Measurements from ENCODE around the gene HIPK2. TPM values are rescaled to one million over a fixed set of nuclear protein-coding genes. Genes with fewer than 3 reads are reported as not detected.
A peak's percentile ranks its signal among the peaks of the same experiment; 100 is the strongest.
"Not testable (repeated sequence)": the region's sequence is repeated elsewhere in the genome, so short reads cannot be mapped to it uniquely, and the experiment has no call there.

Gene HIPK2
- total RNA-seq, 1 donor from 2014 or later, result 5.7 TPM

DNA sequence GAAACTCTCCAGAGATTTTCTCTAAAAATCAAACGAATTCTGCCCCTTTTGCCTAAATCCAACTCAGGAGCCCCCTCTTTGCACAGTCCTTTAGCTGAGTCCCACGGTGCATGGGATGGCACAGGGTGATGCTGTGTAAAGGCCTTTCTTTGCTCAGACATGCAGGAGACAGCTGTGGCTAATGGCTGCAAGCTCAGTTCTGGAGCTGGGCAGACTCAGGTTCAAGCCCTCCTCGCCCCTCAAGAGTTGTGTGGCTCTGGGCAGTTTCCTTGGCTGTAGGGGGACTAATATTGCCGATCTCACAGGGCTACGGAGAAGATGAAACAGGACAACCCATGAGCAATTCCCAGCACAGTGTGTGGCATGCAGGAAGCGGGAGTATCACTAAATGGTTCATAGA lies 211.7 kb downstream of the HIPK2 start:
- Histone ChIP-seq H3K27ac (ENCODE audit: low read depth, low read length) (no peak overlapping the region), H3K4me1 (ENCODE audit: control insufficient read depth in 3 of 3, insufficient read depth in 3 of 3, low read length in 3 of 3) (peaks cover 0 to 16% (median 4%) of the 10 kb centered on the region in 3 donors), H3K4me3 (ENCODE audit: low read length in 3 of 3) (no peak overlapping the region), H3K9ac (ENCODE audit: low read depth in 1 of 3, low read length in 3 of 3) (peak overlapping the region in 1 of 3 donors; percentile 16), H3K36me3 (ENCODE audit: control insufficient read depth in 3 of 3, insufficient read depth in 3 of 3, low read length in 3 of 3) (peaks cover 0 to 2% (median 2%) of the 10 kb centered on the region in 3 donors), H3K27me3 (ENCODE audit: control insufficient read depth in 3 of 3, insufficient read depth in 3 of 3, low read length in 3 of 3) (no peaks in the 10 kb centered on the region), H3K9me3 (ENCODE audit: control insufficient read depth in 3 of 3, low read length in 3 of 3) (no peaks in the 10 kb centered on the region)

- no peak overlapping the region for H3K27ac ChIP-seq (ENCODE audit: low read depth, low read length)
- H3K9ac ChIP-seq (ENCODE audit: low read depth in 1 of 3, low read length in 3 of 3), result no peak overlapping the region
- H3K4me1 ChIP-seq (ENCODE audit: control insufficient read depth in 3 of 3, insufficient read depth in 3 of 3, low read length in 3 of 3), result peaks cover 0 to 4% (median 4%) of the 10 kb centered on the region in 3 donors
- no peaks in the 10 kb centered on the region for H3K27me3 ChIP-seq (ENCODE audit: control insufficient read depth in 3 of 3, insufficient read depth in 3 of 3, low read length in 3 of 3)
- H3K4me3 ChIP-seq (ENCODE audit: low read length in 3 of 3), result no peak overlapping the region
- peaks cover 0 to 2% (median 0%) of the 10 kb centered on the region in 3 donors for H3K36me3 ChIP-seq (ENCODE audit: control insufficient read depth in 3 of 3, insufficient read depth in 3 of 3, low read length in 3 of 3)
- no peaks in the 10 kb centered on the region for H3K9me3 ChIP-seq (ENCODE audit: control insufficient read depth in 3 of 3, low read length in 3 of 3)
These were observed 213.9 kb downstream of the HIPK2 start for GRCh38 chr7:139563856-139564255.

DNA sequence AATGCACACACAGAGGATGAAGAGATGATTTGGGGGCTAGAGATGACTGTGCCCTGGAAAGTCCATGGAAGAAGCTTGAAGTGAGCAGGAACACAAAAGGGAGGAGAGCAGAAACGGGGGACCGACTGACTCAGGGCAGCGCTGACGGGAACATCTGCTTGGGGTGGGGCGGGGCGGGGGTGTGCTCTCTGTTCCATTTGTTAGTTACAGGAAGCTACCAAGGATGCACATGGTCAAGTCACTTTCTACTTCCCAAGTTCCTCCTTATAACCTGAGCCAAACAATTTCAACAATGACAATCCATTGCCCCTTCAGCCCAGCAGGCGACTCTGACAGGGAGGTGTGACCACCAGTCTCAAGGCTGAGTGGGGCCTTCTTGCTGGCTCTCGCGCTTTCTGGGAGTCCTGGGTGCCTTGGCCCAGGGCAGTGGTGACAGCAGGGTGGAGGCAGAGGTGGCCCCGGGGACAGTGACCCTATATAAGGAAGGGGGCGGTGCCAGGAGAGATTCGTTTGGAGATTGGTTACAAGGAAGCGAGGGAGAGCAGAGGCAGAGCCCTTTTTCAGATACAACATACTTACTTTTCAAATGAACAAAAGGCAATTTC lies 214.7 kb downstream of the HIPK2 start:
- H3K27ac ChIP-seq (ENCODE audit: low read depth, low read length), result no peak overlapping the region
- H3K27me3 ChIP-seq (ENCODE audit: control insufficient read depth in 3 of 3, insufficient read depth in 3 of 3, low read length in 3 of 3), result no peaks in the 10 kb centered on the region
- H3K36me3 ChIP-seq (ENCODE audit: control insufficient read depth in 3 of 3, insufficient read depth in 3 of 3, low read length in 3 of 3), result peaks cover 0 to 2% (median 0%) of the 10 kb centered on the region in 3 donors
- no peak overlapping the region for H3K4me3 ChIP-seq (ENCODE audit: low read length in 3 of 3)
- H3K4me1 ChIP-seq (ENCODE audit: control insufficient read depth in 3 of 3, insufficient read depth in 3 of 3, low read length in 3 of 3), result peaks cover 0 to 4% (median 4%) of the 10 kb centered on the region in 3 donors
- H3K9me3 ChIP-seq (ENCODE audit: control insufficient read depth in 3 of 3, low read length in 3 of 3), result no peaks in the 10 kb centered on the region
- H3K9ac ChIP-seq (ENCODE audit: low read depth in 1 of 3, low read length in 3 of 3), result no peak overlapping the region

GRCh38 chr7:139562491-139562890 lies 215.3 kb downstream of the HIPK2 start:
- Histone ChIP-seq H3K9ac (ENCODE audit: low read depth in 1 of 3, low read length in 3 of 3) (no peak overlapping the region), H3K27me3 (ENCODE audit: control insufficient read depth in 3 of 3, insufficient read depth in 3 of 3, low read length in 3 of 3) (no peaks in the 10 kb centered on the region), H3K4me3 (ENCODE audit: low read length in 3 of 3) (no peak overlapping the region), H3K4me1 (ENCODE audit: control insufficient read depth in 3 of 3, insufficient read depth in 3 of 3, low read length in 3 of 3) (peaks cover 0 to 4% (median 4%) of the 10 kb centered on the region in 3 donors), H3K9me3 (ENCODE audit: control insufficient read depth in 3 of 3, low read length in 3 of 3) (no peaks in the 10 kb centered on the region), H3K27ac (ENCODE audit: low read depth, low read length) (no peak overlapping the region), H3K36me3 (ENCODE audit: control insufficient read depth in 3 of 3, insufficient read depth in 3 of 3, low read length in 3 of 3) (peaks cover 0 to 2% (median 0%) of the 10 kb centered on the region in 3 donors)

DNA sequence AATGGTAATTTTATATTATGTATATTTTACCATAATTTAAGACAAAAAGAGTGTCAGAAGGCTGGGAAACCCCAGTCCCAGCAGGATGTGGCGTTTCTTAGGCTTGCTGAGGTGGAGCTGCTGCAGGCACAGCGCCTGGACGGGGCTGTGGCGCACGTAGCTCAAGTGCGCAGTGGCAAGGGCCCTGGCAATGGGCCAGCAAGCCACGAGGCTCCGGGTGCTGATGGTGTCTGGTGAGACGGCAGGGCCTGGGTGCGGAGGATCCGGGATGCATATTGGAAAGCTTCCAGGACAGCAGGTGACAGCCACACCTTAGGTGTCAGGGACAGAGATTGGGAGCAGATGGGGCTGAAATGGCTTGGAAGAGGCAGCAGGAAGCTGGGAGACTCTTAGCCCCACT lies 217.1 kb downstream of the HIPK2 start:
- H3K4me3 ChIP-seq (ENCODE audit: low read length in 3 of 3), result no peak overlapping the region
- no peaks in the 10 kb centered on the region for H3K27me3 ChIP-seq (ENCODE audit: control insufficient read depth in 3 of 3, insufficient read depth in 3 of 3, low read length in 3 of 3)
- H3K9ac ChIP-seq (ENCODE audit: low read depth in 1 of 3, low read length in 3 of 3), result no peak overlapping the region
- no peak overlapping the region for H3K27ac ChIP-seq (ENCODE audit: low read depth, low read length)
- no peaks in the 10 kb centered on the region for H3K9me3 ChIP-seq (ENCODE audit: control insufficient read depth in 3 of 3, low read length in 3 of 3)
- H3K4me1 ChIP-seq (ENCODE audit: control insufficient read depth in 3 of 3, insufficient read depth in 3 of 3, low read length in 3 of 3), result peaks cover 0 to 4% (median 4%) of the 10 kb centered on the region in 3 donors
- H3K36me3 ChIP-seq (ENCODE audit: control insufficient read depth in 3 of 3, insufficient read depth in 3 of 3, low read length in 3 of 3), result peaks cover 0 to 2% (median 0%) of the 10 kb centered on the region in 3 donors

DNA sequence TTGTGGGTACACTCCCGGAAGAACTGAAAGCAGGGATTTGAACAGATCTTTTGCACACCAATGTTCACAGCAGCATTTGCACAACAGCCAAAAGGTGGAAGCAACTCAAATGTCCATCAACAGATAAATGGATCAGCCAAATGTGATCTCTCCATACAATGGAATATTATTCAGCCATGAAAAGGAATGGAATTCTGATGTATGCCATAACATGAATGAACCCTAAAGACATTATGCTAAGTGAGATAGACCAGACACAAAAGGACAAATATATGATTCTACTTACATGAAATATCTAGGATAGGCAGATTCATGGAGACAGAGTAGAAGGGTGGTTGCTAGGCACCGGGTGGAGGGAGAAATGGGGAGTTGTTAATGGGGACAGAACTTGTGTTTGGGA lies 217.6 kb downstream of the HIPK2 start:
- H3K9me3 ChIP-seq (ENCODE audit: control insufficient read depth in 3 of 3, low read length in 3 of 3), result no peaks in the 10 kb centered on the region
- no peak overlapping the region for H3K27ac ChIP-seq (ENCODE audit: low read depth, low read length)
- no peak overlapping the region for H3K9ac ChIP-seq (ENCODE audit: low read depth in 1 of 3, low read length in 3 of 3)
- no peak overlapping the region for H3K4me3 ChIP-seq (ENCODE audit: low read length in 3 of 3)
- H3K27me3 ChIP-seq (ENCODE audit: control insufficient read depth in 3 of 3, insufficient read depth in 3 of 3, low read length in 3 of 3), result no peaks in the 10 kb centered on the region
- H3K36me3 ChIP-seq (ENCODE audit: control insufficient read depth in 3 of 3, insufficient read depth in 3 of 3, low read length in 3 of 3), result peaks cover 0 to 2% (median 0%) of the 10 kb centered on the region in 3 donors
- H3K4me1 ChIP-seq (ENCODE audit: control insufficient read depth in 3 of 3, insufficient read depth in 3 of 3, low read length in 3 of 3), result peaks cover 0 to 4% (median 4%) of the 10 kb centered on the region in 3 donors

- Histone ChIP-seq H3K27me3 (ENCODE audit: control insufficient read depth in 3 of 3, insufficient read depth in 3 of 3, low read length in 3 of 3) (no peaks in the 10 kb centered on the region), H3K9me3 (ENCODE audit: control insufficient read depth in 3 of 3, low read length in 3 of 3) (no peaks in the 10 kb centered on the region), H3K4me1 (ENCODE audit: control insufficient read depth in 3 of 3, insufficient read depth in 3 of 3, low read length in 3 of 3) (peaks cover 0 to 4% (median 2%) of the 10 kb centered on the region in 3 donors), H3K4me3 (ENCODE audit: low read length in 3 of 3) (no peak overlapping the region), H3K9ac (ENCODE audit: low read depth in 1 of 3, low read length in 3 of 3) (no peak overlapping the region), H3K27ac (ENCODE audit: low read depth, low read length) (no peak overlapping the region), H3K36me3 (ENCODE audit: control insufficient read depth in 3 of 3, insufficient read depth in 3 of 3, low read length in 3 of 3) (peaks cover 0 to 2% (median 0%) of the 10 kb centered on the region in 3 donors)
These were observed 218.3 kb downstream of the HIPK2 start for GRCh38 chr7:139559364-139560105.

GRCh38 chr7:139557857-139558581 lies 219.8 kb downstream of the HIPK2 start:
- Histone ChIP-seq H3K27me3 (ENCODE audit: control insufficient read depth in 3 of 3, insufficient read depth in 3 of 3, low read length in 3 of 3) (no peaks in the 10 kb centered on the region), H3K9me3 (ENCODE audit: control insufficient read depth in 3 of 3, low read length in 3 of 3) (no peaks in the 10 kb centered on the region), H3K9ac (ENCODE audit: low read depth in 1 of 3, low read length in 3 of 3) (no peak overlapping the region), H3K4me1 (ENCODE audit: control insufficient read depth in 3 of 3, insufficient read depth in 3 of 3, low read length in 3 of 3) (no peaks in the 10 kb centered on the region), H3K27ac (ENCODE audit: low read depth, low read length) (no peak overlapping the region), H3K36me3 (ENCODE audit: control insufficient read depth in 3 of 3, insufficient read depth in 3 of 3, low read length in 3 of 3) (no peaks in the 10 kb centered on the region), H3K4me3 (ENCODE audit: low read length in 3 of 3) (no peak overlapping the region)

- not testable (repeated sequence) for H3K27ac ChIP-seq (ENCODE audit: low read depth, low read length)
These were observed 223.7 kb downstream of the HIPK2 start for GRCh38 chr7:139553991-139554700.

More at GRCh38 chr7:139553991-139554700, 223.7 kb downstream of the HIPK2 start:
- not testable (repeated sequence) for H3K4me1 ChIP-seq (ENCODE audit: control insufficient read depth in 3 of 3, insufficient read depth in 3 of 3, low read length in 3 of 3); H3K9ac ChIP-seq (ENCODE audit: low read depth in 1 of 3, low read length in 3 of 3); H3K4me3 ChIP-seq (ENCODE audit: low read length in 3 of 3); H3K9me3 ChIP-seq (ENCODE audit: control insufficient read depth in 3 of 3, low read length in 3 of 3); H3K27me3 ChIP-seq (ENCODE audit: control insufficient read depth in 3 of 3, insufficient read depth in 3 of 3, low read length in 3 of 3); H3K36me3 ChIP-seq (ENCODE audit: control insufficient read depth in 3 of 3, insufficient read depth in 3 of 3, low read length in 3 of 3)

All from skeletal muscle tissue (tissue), 4 donors.